ENCODE measurements around the gene IL1RAPL1.

Gene IL1RAPL1

GRCh38 chrX:29890004-29890403 lies 1302.8 kb downstream of the IL1RAPL1 start:
- H3K4me2 ChIP-seq (ENCODE audit: insufficient read depth, low read length): no peak overlapping the region
- DNase-seq (no peak), ATAC-seq (ENCODE audit: insufficient read depth, low read depth) (no peak)
- no peak overlapping the region for H2AFZ ChIP-seq (ENCODE audit: low read depth, low read length)
- TF ChIP-seq CTCF (IDR thresholded peaks at IDR 0.05; ENCODE audit: borderline replicate concordance, extremely low read depth, low read length, poor library complexity, severe bottlenecking) (no peak), EZH2 (IDR thresholded peaks at IDR 0.05; ENCODE audit: borderline replicate concordance, low read depth, low read length, severe bottlenecking) (no peak)
- no peaks in the 10 kb centered on the region for H3K79me2 ChIP-seq (ENCODE audit: insufficient read depth, low read length)
- H3K36me3 ChIP-seq (ENCODE audit: insufficient read depth, low read length): no peaks in the 10 kb centered on the region
- no peaks in the 10 kb centered on the region for H3K27me3 ChIP-seq (ENCODE audit: insufficient read depth, low read length, poor library complexity)
- no peaks in the 10 kb centered on the region for H3K4me1 ChIP-seq (ENCODE audit: insufficient read depth, low read length)
- H3K27ac ChIP-seq (ENCODE audit: low read length): no peak overlapping the region
- no peak overlapping the region for H3K9ac ChIP-seq (ENCODE audit: low read depth, low read length)
- no peak overlapping the region for H3K4me3 ChIP-seq (ENCODE audit: low read depth in 1 of 2, low read length in 2 of 2)
- H3K9me3 ChIP-seq (ENCODE audit: insufficient read depth, low read length, severe bottlenecking): no peaks in the 10 kb centered on the region
- H4K20me1 ChIP-seq (ENCODE audit: insufficient read depth, low read length): no peaks in the 10 kb centered on the region

GRCh38 chrX:29890646-29891200 lies 1303.5 kb downstream of the IL1RAPL1 start:
- Histone ChIP-seq H3K27ac (ENCODE audit: low read length) (no peak overlapping the region), H3K9me3 (ENCODE audit: insufficient read depth, low read length, severe bottlenecking) (no peaks in the 10 kb centered on the region), H3K9ac (ENCODE audit: low read depth, low read length) (no peak overlapping the region), H2AFZ (ENCODE audit: low read depth, low read length) (no peak overlapping the region), H3K4me2 (ENCODE audit: insufficient read depth, low read length) (no peak overlapping the region), H3K4me3 (ENCODE audit: low read depth in 1 of 2, low read length in 2 of 2) (no peak overlapping the region), H3K79me2 (ENCODE audit: insufficient read depth, low read length) (no peaks in the 10 kb centered on the region), H3K27me3 (ENCODE audit: insufficient read depth, low read length, poor library complexity) (no peaks in the 10 kb centered on the region), H3K4me1 (ENCODE audit: insufficient read depth, low read length) (no peaks in the 10 kb centered on the region), H3K36me3 (ENCODE audit: insufficient read depth, low read length) (no peaks in the 10 kb centered on the region), H4K20me1 (ENCODE audit: insufficient read depth, low read length) (no peaks in the 10 kb centered on the region)
- DNase-seq (no peak), ATAC-seq (ENCODE audit: insufficient read depth, low read depth) (no peak)
- TF ChIP-seq CTCF (IDR thresholded peaks at IDR 0.05; ENCODE audit: borderline replicate concordance, extremely low read depth, low read length, poor library complexity, severe bottlenecking) (no peak), EZH2 (IDR thresholded peaks at IDR 0.05; ENCODE audit: borderline replicate concordance, low read depth, low read length, severe bottlenecking) (no peak)

- no peak overlapping the region for H3K27ac ChIP-seq (ENCODE audit: low read length)
- ATAC-seq (ENCODE audit: insufficient read depth, low read depth): no peak
- no peaks in the 10 kb centered on the region for H3K27me3 ChIP-seq (ENCODE audit: insufficient read depth, low read length, poor library complexity)
- H4K20me1 ChIP-seq (ENCODE audit: insufficient read depth, low read length): no peaks in the 10 kb centered on the region
- no peak for TF ChIP-seq CTCF (IDR thresholded peaks at IDR 0.05; ENCODE audit: borderline replicate concordance, extremely low read depth, low read length, poor library complexity, severe bottlenecking)
- no peak overlapping the region for H3K4me2 ChIP-seq (ENCODE audit: insufficient read depth, low read length)
- no peaks in the 10 kb centered on the region for H3K4me1 ChIP-seq (ENCODE audit: insufficient read depth, low read length)
- no peak overlapping the region for H3K4me3 ChIP-seq (ENCODE audit: low read depth in 1 of 2, low read length in 2 of 2)
- no peak for DNase-seq
- H3K9me3 ChIP-seq (ENCODE audit: insufficient read depth, low read length, severe bottlenecking): no peaks in the 10 kb centered on the region
- no peak overlapping the region for H3K9ac ChIP-seq (ENCODE audit: low read depth, low read length)
- H3K36me3 ChIP-seq (ENCODE audit: insufficient read depth, low read length): no peaks in the 10 kb centered on the region
- H3K79me2 ChIP-seq (ENCODE audit: insufficient read depth, low read length): no peaks in the 10 kb centered on the region
- no peak overlapping the region for H2AFZ ChIP-seq (ENCODE audit: low read depth, low read length)
Observed at GRCh38 chrX:29902004-29902403, 1314.8 kb downstream of the IL1RAPL1 start.

- ATAC-seq (ENCODE audit: insufficient read depth, low read depth) (no peak), DNase-seq (no peak)
- H4K20me1 ChIP-seq (ENCODE audit: insufficient read depth, low read length): no peaks in the 10 kb centered on the region
- no peak for TF ChIP-seq EZH2 (IDR thresholded peaks at IDR 0.05; ENCODE audit: borderline replicate concordance, low read depth, low read length, severe bottlenecking)
- TF ChIP-seq CTCF (IDR thresholded peaks at IDR 0.05; ENCODE audit: borderline replicate concordance, extremely low read depth, low read length, poor library complexity, severe bottlenecking): no peak
- no peaks in the 10 kb centered on the region for H3K4me1 ChIP-seq (ENCODE audit: insufficient read depth, low read length)
- H3K9ac ChIP-seq (ENCODE audit: low read depth, low read length): no peak overlapping the region
- no peaks in the 10 kb centered on the region for H3K9me3 ChIP-seq (ENCODE audit: insufficient read depth, low read length, severe bottlenecking)
- no peak overlapping the region for H2AFZ ChIP-seq (ENCODE audit: low read depth, low read length)
- H3K4me2 ChIP-seq (ENCODE audit: insufficient read depth, low read length): no peak overlapping the region
- H3K79me2 ChIP-seq (ENCODE audit: insufficient read depth, low read length): no peaks in the 10 kb centered on the region
- no peak overlapping the region for H3K4me3 ChIP-seq (ENCODE audit: low read depth in 1 of 2, low read length in 2 of 2)
- H3K27ac ChIP-seq (ENCODE audit: low read length): no peak overlapping the region
- H3K36me3 ChIP-seq (ENCODE audit: insufficient read depth, low read length): no peaks in the 10 kb centered on the region
- H3K27me3 ChIP-seq (ENCODE audit: insufficient read depth, low read length, poor library complexity): no peaks in the 10 kb centered on the region
Observed at GRCh38 chrX:29903360-29903759, 1316.1 kb downstream of the IL1RAPL1 start.

Data from DND-41 (cell line).